Left hindlimb (tissue), 1 donor: ENCODE data around the gene CGGBP1.

ENCODE experiments used
- DNase-seq: peaks from one replicate; pipeline ENCODE4 v3.0.0-alpha.2; 2018

CGGBP1 gene

GRCh38 chr3:88058581-88059379 lies at the start of gene CGGBP1, which contains the start of gene ZNF654:
Gene CGGBP1 (minus strand): TSS chr3:88059005. CDS start chr3:88055976, 3,029 bp downstream.
Gene ZNF654 (plus strand): TSS chr3:88059255. CDS start chr3:88059320, 65 bp downstream.
- peak; percentile 100 for DNase-seq

- no peak for DNase-seq
Observed at GRCh38 chr3:88105325-88105724, 46.5 kb upstream of the CGGBP1 start.

- no peak for DNase-seq
Observed at GRCh38 chr3:88101142-88101541, 42.3 kb upstream of the CGGBP1 start.

- no peak for DNase-seq
Observed at GRCh38 chr3:88093266-88093665, 34.5 kb upstream of the CGGBP1 start.

GRCh38 chr3:88092270-88092669 lies 33.5 kb upstream of the CGGBP1 start:
- DNase-seq, result no peak

GRCh38 chr3:88090681-88091080 lies 31.9 kb upstream of the CGGBP1 start:
- DNase-seq, result no peak

GRCh38 chr3:88084097-88084501 lies 25.3 kb upstream of the CGGBP1 start:
- no peak for DNase-seq

- no peak for DNase-seq
Observed at GRCh38 chr3:88082854-88083253, 24.0 kb upstream of the CGGBP1 start.

- no peak for DNase-seq
Observed at GRCh38 chr3:88078932-88079331, 20.1 kb upstream of the CGGBP1 start.

GRCh38 chr3:88076712-88077111 lies 17.9 kb upstream of the CGGBP1 start:
- DNase-seq, result no peak

- DNase-seq, result no peak
Observed at GRCh38 chr3:88075497-88075896, 16.7 kb upstream of the CGGBP1 start.

GRCh38 chr3:88075072-88075471 lies 16.3 kb upstream of the CGGBP1 start:
- DNase-seq, result no peak

- DNase-seq, result no peak
Observed at GRCh38 chr3:88061746-88062145, 2.9 kb upstream of the CGGBP1 start.

GRCh38 chr3:88059380-88060170 lies 770 bp upstream of the CGGBP1 start:
- DNase-seq, result peak; percentile 44

- no peak for DNase-seq
Observed at GRCh38 chr3:88058306-88058580, 562 bp downstream of the CGGBP1 start.

GRCh38 chr3:88057630-88058305 lies 1.0 kb downstream of the CGGBP1 start:
- no peak for DNase-seq

GRCh38 chr3:88046766-88047165 lies 12.0 kb downstream of the CGGBP1 start:
- DNase-seq, result no peak

- DNase-seq, result no peak
Observed at GRCh38 chr3:88044411-88044810, 14.4 kb downstream of the CGGBP1 start.

- DNase-seq, result no peak
Observed at GRCh38 chr3:88041005-88041404, 17.8 kb downstream of the CGGBP1 start.

GRCh38 chr3:88040529-88040928 lies 18.3 kb downstream of the CGGBP1 start:
- no peak for DNase-seq

- no peak for DNase-seq
Observed at GRCh38 chr3:88038566-88038965, 20.2 kb downstream of the CGGBP1 start.

GRCh38 chr3:88036221-88036620 lies 22.6 kb downstream of the CGGBP1 start:
- no peak for DNase-seq

- no peak for DNase-seq
Observed at GRCh38 chr3:88034491-88035275, 24.1 kb downstream of the CGGBP1 start.
